Panc1 (cell line): ENCODE data around the gene SCN1B. TPM values are rescaled to one million over a fixed set of nuclear protein-coding genes. Genes with fewer than 3 reads are reported as not detected.

Source experiments
- ATAC-seq: fragments of 200-7000 bp; cut with Tn5 transposase; 2 replicates; pipeline ENCODE4 v1.9.1; 2020; ENCODE audit warnings: mild to moderate bottlenecking, moderate library complexity
- BruUV-seq: library from RNA; stranded (reverse); fragments of 400-500 nt; replicated peaks from 2 replicates; lab custom pipeline; 2021; lab: Mats Ljungman, UMichigan
- CTCF ChIA-PET: fragments of 300-600 bp; sonication (Branson Sonifier 250); formaldehyde crosslinking; loops from one replicate; lab custom pipeline; 2022; ENCODE audit warnings: antibody characterized with exemption; lab: Charles Lee
- POLR2A ChIA-PET: fragments of 300-600 bp; sonication (Branson Sonifier 250); formaldehyde crosslinking; loops from one replicate; lab custom pipeline; 2022; ENCODE audit warnings: antibody characterized with exemption; lab: Charles Lee
- DNase-seq: peaks from one replicate; pipeline ENCODE4 v3.0.0-alpha.2; 2010; ENCODE audit warnings: low read depth, low spot score
- H3K27ac ChIP-seq: 2 replicates; pipeline ENCODE4 v1.5.1; 2011; ENCODE audit warnings: mild to moderate bottlenecking, low read length, inconsistent platforms
- H3K27me3 ChIP-seq: fragments of 200-500 bp; sonication (Bioruptor generic); 2 replicates; pipeline ENCODE4 v1.6.0; 2014; ENCODE audit warnings: low read length, inconsistent platforms; ENCODE audit not compliant: control insufficient read depth, insufficient read depth
- H3K36me3 ChIP-seq: fragments of 200-500 bp; sonication (Bioruptor generic); 2 replicates; pipeline ENCODE4 v1.5.1; 2014; ENCODE audit warnings: inconsistent platforms, mild to moderate bottlenecking, low read length, moderate library complexity; ENCODE audit not compliant: control insufficient read depth, insufficient read depth
- H3K4me1 ChIP-seq: 2 replicates; pipeline ENCODE4 v1.5.1; 2011; ENCODE audit warnings: inconsistent platforms, mild to moderate bottlenecking, low read length, moderate library complexity; ENCODE audit not compliant: control insufficient read depth, insufficient read depth
- H3K4me3 ChIP-seq, 2 experiments: 2 replicates each; pipeline ENCODE4 v1.5.1; 2011 to 2012; ENCODE audit warnings: low read depth in 2 of 2, low read length in 2 of 2, mild to moderate bottlenecking in 2 of 2, inconsistent platforms in 1 of 2, moderate library complexity in 1 of 2
- H3K9me3 ChIP-seq: fragments of 200-500 bp; sonication (Bioruptor generic); 2 replicates; pipeline ENCODE4 v1.5.1; 2014; ENCODE audit warnings: low read depth, mild to moderate bottlenecking, inconsistent platforms, low read length, moderate library complexity; ENCODE audit not compliant: control insufficient read depth, insufficient read depth
- CTCF ChIP-seq: fragments of 450-650 bp; IDR thresholded peaks from 2 replicates; pipeline ENCODE4 v1.5.1; 2017; ENCODE audit warnings: mild to moderate bottlenecking
- POLR2AphosphoS5 ChIP-seq: IDR thresholded peaks from 2 replicates; pipeline ENCODE4 v1.6.1; 2012; ENCODE audit warnings: mild to moderate bottlenecking, low read depth, low read length, moderate library complexity
- REST ChIP-seq, 2 experiments: IDR thresholded peaks; 2 replicates each; pipeline ENCODE4 v1.6.1; 2011 to 2012; ENCODE audit warnings: low read depth in 2 of 2, control low read depth in 1 of 2, low read length in 1 of 2, mild to moderate bottlenecking in 1 of 2, moderate library complexity in 1 of 2; ENCODE audit not compliant: insufficient read depth in 1 of 2
- SIN3A ChIP-seq: IDR thresholded peaks from 2 replicates; pipeline ENCODE4 v1.6.1; 2012; ENCODE audit warnings: low read depth, mild to moderate bottlenecking, low read length, moderate library complexity, borderline replicate concordance; ENCODE audit not compliant: insufficient read depth
- TCF7L2 ChIP-seq: IDR thresholded peaks from 2 replicates; pipeline ENCODE4 v1.6.1; 2011; ENCODE audit warnings: mild to moderate bottlenecking, low read depth, low read length, inconsistent platforms
- in situ Hi-C: cut with HindIII; loops from 2 replicates; pipeline ENCODE4 v1.10.0; 2016; ENCODE audit warnings: low sequenced_read_pairs, low pct_unique_long_range_greater_than_20kb
- intact Hi-C: fragments of 100-400 bp; cut with micrococcal nuclease; formaldehyde crosslinking; loops from one replicate; pipeline ENCODE4 v1.10.0; 2022; ENCODE audit not compliant: unreplicated experiment
- total RNA-seq: library from RNA; stranded (reverse); gene quantifications from one replicate; pipeline ENCODE4 v1.2.1, GENCODE V29; 2021; ENCODE audit not compliant: unreplicated experiment

SCN1B gene
- total RNA-seq, 1 experiment from 2014 or later: 4.6 TPM

- Histone ChIP-seq H3K9me3 (no peaks in the 10 kb centered on the region), H3K4me3 (no peak overlapping the region), H3K27me3 (peaks cover 3% of the 10 kb centered on the region; the same call in 1 of the 2 replicates), H3K27ac (no peak overlapping the region), H3K36me3 (no peaks in the 10 kb centered on the region), H3K4me1 (peaks cover 2% of the 10 kb centered on the region)
- ChIA-PET POLR2A (no interaction called here), CTCF (no interaction called here)
- ATAC-seq (no peak), DNase-seq (no peak)
- BruUV-seq: no TSS peak
- TF ChIP-seq SIN3A (no peak), REST (IDR thresholded peaks at IDR 0.05; ENCODE audit: insufficient read depth in 1 of 2, low read depth in 2 of 2, low read length in 1 of 2) (no peak), TCF7L2 (no peak), CTCF (no peak), POLR2AphosphoS5 (no peak)
- intact Hi-C loops: no loop called here
- in situ Hi-C loops: no loop called here
These were observed 4.5 kb downstream of the SCN1B start for GRCh38 chr19:35034588-35035382.

- no peak for ATAC-seq
- POLR2A ChIA-PET: no interaction called here
- no peak overlapping the region for H3K27ac ChIP-seq
- TF ChIP-seq SIN3A (no peak), CTCF (no peak), TCF7L2 (no peak), REST (IDR thresholded peaks at IDR 0.05; ENCODE audit: insufficient read depth in 1 of 2, low read depth in 2 of 2, low read length in 1 of 2) (no peak), POLR2AphosphoS5 (no peak)
- no TSS peak for BruUV-seq
- no peak overlapping the region for H3K4me3 ChIP-seq
- no peaks in the 10 kb centered on the region for H3K36me3 ChIP-seq
- H3K27me3 ChIP-seq: no peaks in the 10 kb centered on the region
- H3K4me1 ChIP-seq: peaks cover 10% of the 10 kb centered on the region
- in situ Hi-C loops: no loop called here
- DNase-seq: no peak
- CTCF ChIA-PET: interaction anchor here (0.6 to 1.2 kb wide), 4 partner anchors 8 to 29 kb away, joined by 3 to 5 read pairs (median 4); no protein-coding TSS in a partner anchor
- intact Hi-C loops: no loop called here
- H3K9me3 ChIP-seq: no peaks in the 10 kb centered on the region
These were observed 7.7 kb downstream of the SCN1B start for GRCh38 chr19:35037716-35038622.
